GM18867 (cell line): ENCODE data around the gene CPNE8.

Experiments
- ATAC-seq: cut with Tn5 transposase; IDR thresholded peaks from one replicate; pipeline ENCODE4 v1.9.1; 2021; ENCODE audit warnings: mild to moderate bottlenecking, moderate library complexity; ENCODE audit not compliant: unreplicated experiment

Gene CPNE8

GRCh38 chr12:38898001-38898684 lies 7.2 kb downstream of the CPNE8 start:
- ATAC-seq, result no peak

- ATAC-seq, result no peak
Measured at GRCh38 chr12:38895446-38895845, 9.9 kb downstream of the CPNE8 start.

- ATAC-seq, result no peak
Measured at GRCh38 chr12:38892976-38893375, 12.4 kb downstream of the CPNE8 start.

GRCh38 chr12:38892087-38892786 lies 13.2 kb downstream of the CPNE8 start:
- peak; percentile 52 for ATAC-seq

- ATAC-seq, result no peak
Measured at GRCh38 chr12:38890102-38890855, 15.1 kb downstream of the CPNE8 start.

GRCh38 chr12:38889297-38889815 lies 16.0 kb downstream of the CPNE8 start:
- no peak for ATAC-seq

GRCh38 chr12:38887770-38888169 lies 17.6 kb downstream of the CPNE8 start:
- no peak for ATAC-seq

GRCh38 chr12:38886931-38887330 lies 18.5 kb downstream of the CPNE8 start:
- no peak for ATAC-seq

GRCh38 chr12:38886064-38886463 lies 19.3 kb downstream of the CPNE8 start:
- no peak for ATAC-seq

GRCh38 chr12:38884666-38885065 lies 20.7 kb downstream of the CPNE8 start:
- ATAC-seq, result no peak

GRCh38 chr12:38883629-38884134 lies 21.7 kb downstream of the CPNE8 start:
- ATAC-seq, result no peak

GRCh38 chr12:38880288-38880687 lies 25.1 kb downstream of the CPNE8 start:
- ATAC-seq, result no peak

GRCh38 chr12:38878986-38879385 lies 26.4 kb downstream of the CPNE8 start:
- no peak for ATAC-seq

- no peak for ATAC-seq
Measured at GRCh38 chr12:38878333-38878705, 27.1 kb downstream of the CPNE8 start.

- ATAC-seq, result no peak
Measured at GRCh38 chr12:38875586-38876228, 29.7 kb downstream of the CPNE8 start.

GRCh38 chr12:38872561-38872960 lies 32.8 kb downstream of the CPNE8 start:
- no peak for ATAC-seq

GRCh38 chr12:38872156-38872555 lies 33.2 kb downstream of the CPNE8 start:
- ATAC-seq, result no peak

- ATAC-seq, result no peak
Measured at GRCh38 chr12:38869036-38869435, 36.4 kb downstream of the CPNE8 start.

GRCh38 chr12:38850461-38850860 lies 54.9 kb downstream of the CPNE8 start:
- ATAC-seq, result no peak

GRCh38 chr12:38847247-38847646 lies 58.1 kb downstream of the CPNE8 start:
- peak; percentile 66 for ATAC-seq

GRCh38 chr12:38844267-38844666 lies 61.1 kb downstream of the CPNE8 start:
- no peak for ATAC-seq
